Lower leg skin (tissue), 3 donors: ENCODE measurements around the gene ARL6IP6.

Experiments
- POLR2A ChIP-seq, 2 donors: fragments of 450-650 bp; IDR thresholded peaks; one replicate each; pipeline ENCODE4 v1.6.1; 2016 to 2017; ENCODE audit warnings: antibody characterized with exemption in 2 of 2, mild to moderate bottlenecking in 1 of 2, moderate library complexity in 1 of 2
- TF ChIP-seq, protein P1 (sequence below), 3 donors: fragments of 450-650 bp; IDR thresholded peaks; one replicate each; pipeline ENCODE4 v1.5.1; 2016; ENCODE audit warnings: antibody characterized with exemption in 3 of 3, mild to moderate bottlenecking in 3 of 3, moderate library complexity in 2 of 3

DNA sequence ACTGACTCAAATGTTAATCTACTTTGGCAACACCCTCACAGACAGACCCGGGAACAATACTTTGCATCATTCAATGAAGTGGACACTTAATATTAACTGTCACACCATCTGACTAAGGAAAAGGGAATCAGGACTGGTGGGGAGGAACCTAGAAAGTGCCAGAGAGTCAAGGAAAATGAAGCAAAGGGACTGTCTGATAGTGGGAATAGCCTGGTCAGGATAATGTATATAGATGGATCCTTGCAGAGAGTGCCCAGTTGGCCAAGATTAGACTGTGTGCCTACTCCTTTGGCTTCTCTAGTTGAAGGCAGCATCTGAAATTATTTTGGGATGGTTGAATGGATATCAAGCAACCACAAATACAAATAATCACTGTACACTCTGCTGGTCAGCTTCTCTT, 45.2 kb downstream of the ARL6IP6 start:
- TF ChIP-seq POLR2A (IDR thresholded peaks at IDR 0.05), result no peak
- TF ChIP-seq, protein P1, sequence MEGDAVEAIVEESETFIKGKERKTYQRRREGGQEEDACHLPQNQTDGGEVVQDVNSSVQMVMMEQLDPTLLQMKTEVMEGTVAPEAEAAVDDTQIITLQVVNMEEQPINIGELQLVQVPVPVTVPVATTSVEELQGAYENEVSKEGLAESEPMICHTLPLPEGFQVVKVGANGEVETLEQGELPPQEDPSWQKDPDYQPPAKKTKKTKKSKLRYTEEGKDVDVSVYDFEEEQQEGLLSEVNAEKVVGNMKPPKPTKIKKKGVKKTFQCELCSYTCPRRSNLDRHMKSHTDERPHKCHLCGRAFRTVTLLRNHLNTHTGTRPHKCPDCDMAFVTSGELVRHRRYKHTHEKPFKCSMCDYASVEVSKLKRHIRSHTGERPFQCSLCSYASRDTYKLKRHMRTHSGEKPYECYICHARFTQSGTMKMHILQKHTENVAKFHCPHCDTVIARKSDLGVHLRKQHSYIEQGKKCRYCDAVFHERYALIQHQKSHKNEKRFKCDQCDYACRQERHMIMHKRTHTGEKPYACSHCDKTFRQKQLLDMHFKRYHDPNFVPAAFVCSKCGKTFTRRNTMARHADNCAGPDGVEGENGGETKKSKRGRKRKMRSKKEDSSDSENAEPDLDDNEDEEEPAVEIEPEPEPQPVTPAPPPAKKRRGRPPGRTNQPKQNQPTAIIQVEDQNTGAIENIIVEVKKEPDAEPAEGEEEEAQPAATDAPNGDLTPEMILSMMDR (IDR thresholded peaks at IDR 0.05), result no peak
